ENCODE results near the gene ODR4. TPM values are rescaled to one million over a fixed set of nuclear protein-coding genes. Genes with fewer than 3 reads are reported as not detected.
"Not testable (repeated sequence)": the region's sequence is repeated elsewhere in the genome, so short reads cannot be mapped to it uniquely, and the experiment has no call there.

Gene ODR4
- total RNA-seq, 1 experiment from 2014 or later, result 18.6 TPM

- no peak for DNase-seq (ENCODE audit: low read depth)
Observed at GRCh38 chr1:186421446-186421845, 45.8 kb downstream of the ODR4 start.

- DNase-seq (ENCODE audit: low read depth), result peak; percentile 39
Observed at GRCh38 chr1:186424539-186424938, 48.9 kb downstream of the ODR4 start.

DNA sequence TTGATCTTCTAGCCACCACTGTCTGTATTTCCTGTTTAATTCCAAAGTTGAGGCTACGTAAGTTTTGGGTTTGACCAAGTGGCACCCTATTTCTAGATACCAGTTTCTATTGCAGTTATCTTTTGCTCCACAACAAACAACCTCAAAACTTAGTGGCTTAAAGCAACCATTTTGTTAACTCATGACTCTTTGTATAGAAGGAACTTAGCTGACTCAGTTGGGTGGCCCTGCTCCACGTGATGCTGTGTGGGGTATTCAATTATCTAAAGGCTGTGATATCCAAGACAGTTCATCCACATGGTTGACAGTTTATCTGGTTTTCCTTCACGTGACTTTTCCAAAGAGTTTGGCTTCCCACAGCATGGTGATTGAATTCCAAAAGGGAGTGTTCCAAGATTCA lies 50.5 kb downstream of the ODR4 start:
- no peak for DNase-seq (ENCODE audit: low read depth)

DNA sequence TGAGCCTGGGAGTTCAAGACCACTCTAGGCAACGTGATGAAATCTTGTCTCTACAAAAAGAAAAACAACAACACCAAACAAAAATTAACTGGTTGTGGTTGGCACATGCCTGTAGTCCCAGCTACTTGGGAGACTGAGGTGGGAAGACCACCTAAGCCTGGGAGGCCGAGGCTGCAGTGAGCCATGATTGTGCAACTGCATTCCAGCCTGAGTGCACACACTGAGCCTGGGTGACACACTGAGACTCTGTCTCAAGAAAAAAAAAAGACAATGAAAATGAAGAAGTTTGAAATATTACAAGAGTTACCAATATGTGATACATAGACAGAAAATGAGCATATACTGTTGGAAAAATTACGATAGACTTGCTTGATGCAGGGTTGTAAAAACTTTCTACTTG lies 53.4 kb downstream of the ODR4 start:
- DNase-seq (ENCODE audit: low read depth), result no peak

DNA sequence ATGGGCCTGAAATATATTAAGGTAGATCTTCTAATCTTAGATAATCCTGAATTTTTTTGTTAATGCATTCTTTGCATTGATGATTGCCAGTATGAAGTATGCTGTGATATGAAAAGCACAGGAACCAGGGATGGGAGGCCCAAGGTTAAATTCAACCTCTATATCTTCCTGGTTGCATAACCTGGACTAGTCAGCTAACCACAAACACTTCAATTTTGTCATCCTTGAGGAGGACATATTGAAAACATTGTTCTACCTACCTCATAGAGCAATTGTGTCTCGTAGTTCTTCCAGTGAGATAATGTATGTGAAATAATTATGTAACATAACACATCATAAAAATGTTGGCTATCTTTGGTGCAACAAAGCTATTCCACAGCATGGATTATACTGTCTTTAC lies 59.7 kb downstream of the ODR4 start:
- DNase-seq (ENCODE audit: low read depth), result no peak

GRCh38 chr1:186438567-186438966 lies 62.9 kb downstream of the ODR4 start:
- no peak for DNase-seq (ENCODE audit: low read depth)

DNA sequence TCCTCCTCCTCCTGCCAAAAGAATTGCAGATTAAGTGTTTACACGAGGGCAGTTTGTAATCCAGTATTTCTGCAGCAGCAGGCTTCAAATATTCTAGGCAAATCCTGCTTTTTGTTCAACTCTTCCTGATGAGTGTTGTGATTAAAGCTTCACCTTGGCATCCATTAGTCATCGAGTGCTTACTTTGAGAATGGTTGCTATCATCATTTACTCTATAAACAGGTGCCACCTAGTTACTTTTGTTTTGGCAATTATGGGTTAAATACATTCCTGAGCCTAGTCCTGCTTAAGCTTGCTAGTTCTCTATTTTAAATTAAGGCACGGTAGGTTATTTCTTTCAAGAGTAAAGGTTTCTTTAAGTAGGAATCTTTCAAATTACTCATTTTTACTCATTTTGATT lies 64.9 kb downstream of the ODR4 start:
- DNase-seq (ENCODE audit: low read depth), result peak; percentile 86

- DNase-seq (ENCODE audit: low read depth), result peak; percentile 83
Observed at GRCh38 chr1:186442651-186443375, 67.2 kb downstream of the ODR4 start.

DNA sequence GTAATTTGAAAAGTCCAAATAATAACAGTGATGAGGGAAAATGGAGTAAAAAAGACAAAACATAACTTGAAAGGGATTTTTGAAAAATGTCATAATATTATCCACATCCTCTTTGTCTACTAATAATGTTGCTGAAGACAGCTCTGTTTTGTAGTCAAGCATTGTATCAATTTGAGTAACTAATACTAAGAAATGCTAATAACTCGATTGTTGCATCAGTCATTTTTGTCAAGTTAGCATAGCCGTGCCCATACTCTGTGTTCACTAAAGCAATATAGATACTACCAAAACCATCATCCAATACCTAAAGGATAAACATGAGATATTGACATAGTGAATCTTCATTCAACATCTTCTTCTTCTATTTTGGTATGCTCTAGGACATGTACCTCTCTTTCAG lies 68.0 kb downstream of the ODR4 start:
- DNase-seq (ENCODE audit: low read depth), result no peak

- no peak for DNase-seq (ENCODE audit: low read depth)
Observed at GRCh38 chr1:186446152-186446551, 70.5 kb downstream of the ODR4 start.

DNA sequence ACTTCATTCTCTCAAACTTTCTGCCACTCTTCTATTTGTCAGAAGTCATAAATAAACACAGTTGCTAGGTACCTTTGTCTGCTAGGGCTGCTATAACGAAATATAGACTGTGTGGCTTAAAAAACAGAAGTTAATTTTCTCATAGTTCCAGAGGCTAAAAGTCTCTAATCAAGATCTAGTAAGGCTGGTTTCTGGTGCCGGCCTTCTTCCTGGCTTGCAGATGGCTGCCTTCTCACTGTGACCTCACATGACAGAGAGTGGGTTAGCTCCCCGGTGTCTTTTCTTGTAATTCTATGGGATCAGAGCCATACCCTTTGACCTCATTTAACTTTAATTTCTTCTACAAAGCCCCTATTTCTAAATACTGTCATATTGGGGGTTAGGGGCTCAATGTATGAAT lies 79.3 kb downstream of the ODR4 start:
- DNase-seq (ENCODE audit: low read depth), result no peak

DNA sequence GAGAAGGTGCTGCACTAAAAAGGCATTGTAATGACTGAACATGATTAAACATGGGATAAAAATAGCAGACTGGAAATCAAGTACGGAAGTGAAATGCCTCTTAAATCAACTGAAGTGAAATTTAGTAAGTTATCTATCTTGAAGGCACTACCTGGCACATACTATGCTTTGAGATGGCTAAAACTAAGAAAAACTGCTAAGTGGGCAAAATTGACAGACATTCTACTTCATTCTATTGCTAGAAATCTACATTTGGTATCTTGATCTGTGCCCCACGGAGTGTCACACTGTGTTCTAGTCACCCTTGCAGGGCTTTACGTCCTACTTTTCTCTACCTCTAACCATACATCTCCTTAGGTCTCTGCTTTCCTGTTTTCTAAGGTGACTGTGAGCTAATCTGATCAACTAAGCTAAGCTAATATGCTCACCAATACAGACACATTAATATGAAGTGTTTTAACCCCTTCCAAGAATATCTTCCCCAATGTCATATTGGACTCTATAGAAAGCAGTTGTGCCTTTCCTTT lies 81.2 kb downstream of the ODR4 start:
- no peak for DNase-seq (ENCODE audit: low read depth)

GRCh38 chr1:186459161-186459560 lies 83.5 kb downstream of the ODR4 start:
- DNase-seq (ENCODE audit: low read depth), result not testable (repeated sequence)

DNA sequence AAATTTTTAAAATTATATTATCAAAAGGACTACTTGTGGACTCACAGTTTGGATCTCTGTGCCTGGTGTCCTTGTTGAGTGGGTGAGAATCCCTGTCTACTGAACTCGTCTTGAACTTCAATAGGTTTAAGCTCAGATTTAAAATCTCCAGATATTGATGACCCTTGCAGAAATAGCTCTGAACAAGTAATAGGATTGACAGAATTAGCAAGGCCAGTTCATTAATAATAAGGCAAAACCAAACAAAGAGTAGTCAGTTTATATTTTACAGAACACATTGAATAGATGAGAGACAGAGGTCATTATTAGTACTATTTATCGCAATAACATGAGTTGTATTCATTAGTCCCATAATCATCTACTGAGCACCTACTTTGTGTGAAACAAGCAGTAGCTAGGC lies 85.4 kb downstream of the ODR4 start, which contains the start of gene PDC:
PDC (minus strand) TSS at position 101 of the 400 bp plus-strand sequence. CDS start 11,655 bp downstream, outside the sequence.
- DNase-seq (ENCODE audit: low read depth), result no peak

GRCh38 chr1:186463511-186463910 lies 87.9 kb downstream of the ODR4 start:
- no peak for DNase-seq (ENCODE audit: low read depth)

GRCh38 chr1:186463926-186464325 lies 88.3 kb downstream of the ODR4 start:
- no peak for DNase-seq (ENCODE audit: low read depth)

DNA sequence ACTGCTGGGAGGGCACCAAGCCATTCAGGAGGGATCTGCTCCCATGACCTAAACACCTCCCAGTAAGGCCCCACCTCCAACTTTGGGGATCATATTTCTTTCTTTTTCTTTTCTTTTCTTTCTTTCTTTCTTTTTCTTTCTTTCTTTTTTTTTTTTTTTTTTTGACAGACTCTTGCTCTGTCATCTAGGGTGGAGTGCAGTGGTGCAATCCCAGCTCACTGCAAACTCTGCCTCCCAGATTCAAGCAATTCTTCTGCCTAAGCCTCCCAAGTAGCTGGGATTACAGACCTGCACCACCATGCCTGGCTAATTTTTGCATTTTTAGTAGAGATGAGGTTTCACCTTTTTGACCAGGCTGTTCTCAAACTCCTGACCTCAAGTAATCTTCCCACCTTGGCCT lies 89.9 kb downstream of the ODR4 start:
- not testable (repeated sequence) for DNase-seq (ENCODE audit: low read depth)

DNA sequence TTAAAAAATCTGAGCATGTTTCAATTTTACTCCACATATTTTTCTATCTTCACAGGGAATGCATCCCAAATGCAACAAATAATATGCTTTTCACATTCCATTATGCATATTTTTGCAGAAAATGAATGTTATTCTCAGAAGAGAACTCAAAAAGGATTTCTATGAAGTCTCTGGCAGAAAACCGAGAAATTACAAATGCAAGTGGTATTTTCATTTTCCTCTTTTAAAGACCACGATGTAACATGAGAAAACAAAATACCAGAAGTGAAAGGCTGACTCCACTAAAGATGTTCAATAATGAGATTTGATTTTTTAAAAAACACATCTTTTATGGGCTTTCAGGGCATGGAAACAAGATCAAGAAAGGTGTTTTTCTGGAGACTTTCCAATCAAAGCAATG lies 90.3 kb downstream of the ODR4 start:
- no peak for DNase-seq (ENCODE audit: low read depth)

Other genes starting within 250 kb of the ODR4 start
- not detected in 2 replicates for gene PRG4, start 79.6 kb upstream of the ODR4 start, total RNA-seq (2014; rRNA removed; shearing (Covaris generic))
- 44.2 and 82.4 TPM in 2 replicates for gene TPR, start 585 bp upstream of the ODR4 start, total RNA-seq (2014; rRNA removed; shearing (Covaris generic))
- not detected in 2 replicates for gene PDC, start 85.3 kb downstream of the ODR4 start, total RNA-seq (2014; rRNA removed; shearing (Covaris generic))